ENCODE measurements around the gene ENDOV.

Gene ENDOV

DNA sequence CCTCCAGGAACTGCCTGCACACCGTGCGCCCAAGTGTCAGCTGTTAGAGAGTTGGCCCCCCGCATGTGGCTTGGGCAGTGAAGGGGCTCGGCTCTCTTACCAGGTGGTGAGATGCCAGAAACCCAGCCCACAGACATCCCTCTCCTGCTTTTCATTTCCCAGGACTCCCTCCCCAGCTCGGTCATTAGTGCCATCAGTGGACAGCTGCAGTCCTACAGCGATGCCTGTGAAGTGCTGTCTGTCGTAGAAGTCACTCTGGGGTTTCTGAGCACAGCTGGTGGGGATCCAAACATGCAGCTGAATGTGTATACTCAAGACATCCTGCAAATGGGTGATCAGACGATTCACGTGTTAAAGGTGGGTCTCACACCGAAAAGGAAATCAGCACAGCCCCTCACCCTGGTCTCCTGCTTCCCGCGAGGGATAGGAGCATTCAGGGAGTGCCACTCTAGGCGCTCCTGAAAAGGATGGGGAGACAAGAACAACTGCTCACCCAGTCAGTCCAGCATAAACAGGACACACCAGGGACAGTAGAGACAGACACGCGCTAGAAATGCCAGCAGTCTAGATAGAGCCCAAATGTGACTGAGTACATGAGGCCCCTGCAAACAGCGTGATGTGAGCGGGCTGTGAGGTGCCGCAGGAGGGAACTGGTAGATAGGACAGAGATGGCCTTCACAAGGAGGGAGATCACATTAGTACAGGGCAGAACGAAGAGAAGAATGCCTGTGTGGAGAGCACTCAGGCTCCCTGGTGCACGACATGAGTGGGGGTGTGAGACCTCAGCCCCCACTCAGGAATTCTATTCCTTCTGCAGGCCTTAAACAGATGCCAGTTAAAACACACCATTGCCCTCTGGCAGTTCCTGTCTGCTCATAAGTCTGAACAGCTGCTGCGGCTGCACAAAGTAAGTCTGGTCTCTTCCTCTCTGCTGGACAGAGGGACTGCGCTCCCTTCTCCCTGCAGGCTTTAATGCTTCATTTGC, 25.7 kb upstream of the ENDOV start:
- H3K9ac ChIP-seq (ENCODE audit: insufficient read length) = peak overlapping the region; percentile 15
- H3K36me3 ChIP-seq (ENCODE audit: insufficient read depth, low read length) = peaks cover 9% of the 10 kb centered on the region; the same call in 1 of the 2 replicates
- no peak for DNase-seq (ENCODE audit: low read depth, low spot score)
- 0 out of 2 replicates have a peak overlapping the region, but pooled peaks have one; percentile 50 for H3K27ac ChIP-seq
- no peaks in the 10 kb centered on the region for H3K9me3 ChIP-seq (ENCODE audit: low read depth, low read length)
- TF ChIP-seq FOXP2 (optimal IDR thresholded peaks at IDR 0.05; ENCODE audit: control extremely low read depth, extremely low read length, insufficient read depth) = no peak
- TF ChIP-seq EZH2 (IDR thresholded peaks at IDR 0.05) = no peak
- TF ChIP-seq POLR2AphosphoS5 (IDR thresholded peaks at IDR 0.05; ENCODE audit: borderline replicate concordance, low read depth, low read length) = no peak
- no peak overlapping the region for H3K4me3 ChIP-seq

DNA sequence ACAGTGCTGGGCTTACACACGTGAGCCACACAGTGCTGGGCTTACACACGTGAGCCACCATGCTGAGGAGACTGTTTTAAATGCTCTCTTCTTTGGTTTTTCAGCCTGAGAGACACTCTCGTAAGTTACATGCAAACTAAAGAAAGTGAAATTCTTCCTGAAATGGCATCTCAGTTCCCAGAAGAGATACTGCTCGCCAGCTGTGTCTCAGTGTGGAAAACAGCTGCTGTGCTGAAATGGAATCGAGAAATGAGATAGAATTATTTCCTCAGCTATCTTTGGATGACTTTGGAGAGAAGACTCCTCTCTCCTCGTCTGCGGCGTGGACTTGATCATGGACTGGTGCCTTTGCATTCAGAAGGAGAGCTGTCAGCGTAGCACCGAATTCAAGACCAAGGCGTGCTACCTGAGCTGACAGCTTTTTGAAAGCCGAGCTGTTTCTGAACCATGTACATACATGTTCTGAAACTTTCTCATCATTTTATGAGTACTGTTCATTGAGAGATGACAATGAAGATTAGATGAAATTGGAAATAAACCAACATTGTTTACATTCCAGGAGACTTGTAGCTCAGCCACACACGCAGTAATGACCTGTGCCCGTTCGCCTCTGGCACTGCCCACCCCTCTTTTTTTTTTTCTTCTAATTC, 21.6 kb upstream of the ENDOV start:
- no peak overlapping the region for H3K27ac ChIP-seq
- no peak overlapping the region for H3K4me3 ChIP-seq
- DNase-seq (ENCODE audit: low read depth, low spot score) = no peak
- H3K9ac ChIP-seq (ENCODE audit: insufficient read length) = no peak overlapping the region
- TF ChIP-seq FOXP2 (optimal IDR thresholded peaks at IDR 0.05; ENCODE audit: control extremely low read depth, extremely low read length, insufficient read depth) (no peak), POLR2AphosphoS5 (IDR thresholded peaks at IDR 0.05; ENCODE audit: borderline replicate concordance, low read depth, low read length) (no peak), EZH2 (IDR thresholded peaks at IDR 0.05) (no peak)
- H3K9me3 ChIP-seq (ENCODE audit: low read depth, low read length) = no peaks in the 10 kb centered on the region
- peaks cover 9% of the 10 kb centered on the region; the same call in 1 of the 2 replicates for H3K36me3 ChIP-seq (ENCODE audit: insufficient read depth, low read length)

DNA sequence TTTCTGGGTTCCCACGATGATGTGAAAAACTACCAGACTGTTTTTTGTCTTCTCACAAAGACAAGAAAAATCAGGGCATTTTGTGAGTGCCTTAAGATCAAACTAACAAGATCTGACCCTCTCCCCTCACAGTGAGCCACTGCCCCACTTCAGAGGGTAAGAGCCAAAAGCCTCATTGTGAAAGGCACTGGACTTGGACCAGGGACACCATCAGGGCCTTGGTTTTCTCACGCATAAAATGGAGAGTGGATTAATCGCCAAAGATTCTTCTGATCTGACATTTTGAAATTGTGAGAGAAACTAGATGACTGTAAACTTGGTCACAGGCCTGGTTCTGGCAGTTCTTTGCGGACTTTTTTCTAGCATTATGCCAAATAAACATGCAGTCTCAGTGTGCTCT, 21.0 kb upstream of the ENDOV start:
- H3K9me3 ChIP-seq (ENCODE audit: low read depth, low read length) = no peaks in the 10 kb centered on the region
- H3K4me3 ChIP-seq = no peak overlapping the region
- H3K9ac ChIP-seq (ENCODE audit: insufficient read length) = no peak overlapping the region
- peaks cover 6% of the 10 kb centered on the region; the same call in 1 of the 2 replicates for H3K36me3 ChIP-seq (ENCODE audit: insufficient read depth, low read length)
- no peak overlapping the region for H3K27ac ChIP-seq
- no peak for DNase-seq (ENCODE audit: low read depth, low spot score)
- no peak for TF ChIP-seq EZH2 (IDR thresholded peaks at IDR 0.05)

DNA sequence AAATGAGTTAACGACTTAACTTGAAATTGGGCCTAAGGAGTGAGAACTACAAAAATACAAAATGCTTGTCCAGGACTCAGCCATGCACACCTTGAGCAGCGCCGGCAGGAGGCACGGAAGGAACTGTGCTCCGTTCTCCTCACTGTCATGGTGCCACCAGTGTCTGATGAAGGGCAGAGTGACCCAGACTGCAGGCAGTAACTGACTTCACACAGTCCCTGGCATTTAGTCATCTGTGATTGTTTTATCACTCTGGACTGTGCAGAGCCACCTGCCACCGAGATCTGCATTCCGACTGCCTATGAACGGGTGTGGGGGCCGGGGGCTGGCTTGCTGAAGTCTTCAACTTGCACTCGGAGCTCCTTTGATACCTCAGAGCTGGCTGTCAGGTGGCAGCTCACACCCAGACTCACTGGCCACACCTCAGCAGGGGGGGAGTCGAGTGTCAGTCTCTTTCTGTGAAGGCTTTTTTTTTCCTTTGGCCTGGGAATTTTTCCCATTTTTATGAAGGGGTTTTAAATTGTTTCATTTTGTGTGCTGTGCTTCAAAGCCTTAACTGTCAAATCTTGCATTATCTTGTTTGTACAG, 20.2 kb upstream of the ENDOV start:
- H3K27ac ChIP-seq = no peak overlapping the region
- no peak overlapping the region for H3K4me3 ChIP-seq
- no peak overlapping the region for H3K9ac ChIP-seq (ENCODE audit: insufficient read length)
- H3K36me3 ChIP-seq (ENCODE audit: insufficient read depth, low read length) = peaks cover under 1% of the 10 kb centered on the region; the same call in 1 of the 2 replicates
- no peak for DNase-seq (ENCODE audit: low read depth, low spot score)
- TF ChIP-seq POLR2AphosphoS5 (IDR thresholded peaks at IDR 0.05; ENCODE audit: borderline replicate concordance, low read depth, low read length) (no peak), FOXP2 (optimal IDR thresholded peaks at IDR 0.05; ENCODE audit: control extremely low read depth, extremely low read length, insufficient read depth) (no peak), EZH2 (IDR thresholded peaks at IDR 0.05) (no peak)
- H3K9me3 ChIP-seq (ENCODE audit: low read depth, low read length) = no peaks in the 10 kb centered on the region

DNA sequence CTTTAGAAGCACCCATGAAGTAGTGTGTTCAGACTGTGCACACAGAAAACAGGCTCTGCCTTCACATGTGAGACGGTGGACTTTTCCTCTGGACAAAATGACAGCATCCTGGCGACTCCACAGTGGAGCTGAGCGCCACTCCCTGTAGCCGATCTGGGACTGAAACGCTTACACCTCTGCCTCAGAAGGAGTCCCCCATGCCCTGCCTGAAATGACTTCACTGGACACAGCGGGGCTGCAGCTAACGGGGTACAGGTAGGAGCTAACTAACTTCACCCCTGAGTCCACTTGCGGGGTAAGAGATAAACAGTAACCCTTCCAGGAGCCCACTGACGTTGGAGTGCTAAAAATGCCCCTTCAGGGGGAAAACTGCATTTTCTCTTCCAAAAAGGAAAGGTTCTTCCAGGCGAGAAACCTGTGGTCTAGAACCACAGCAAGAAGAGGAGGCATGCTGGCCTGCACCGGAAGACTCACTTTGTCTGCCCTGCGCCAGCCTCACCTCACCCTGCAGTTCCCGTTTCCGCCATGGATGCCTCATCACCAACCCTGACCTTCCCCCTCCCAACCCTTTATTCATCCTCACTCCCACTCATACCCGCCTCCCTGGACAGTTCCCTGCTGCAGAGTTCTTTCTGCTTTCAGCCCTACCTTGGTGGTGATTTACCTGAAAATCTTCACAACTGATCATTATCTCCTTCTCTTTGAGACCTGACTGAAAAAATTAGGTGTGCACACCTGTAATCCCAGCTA, 19.4 kb upstream of the ENDOV start:
- no peak overlapping the region for H3K27ac ChIP-seq
- H3K36me3 ChIP-seq (ENCODE audit: insufficient read depth, low read length) = no peaks in the 10 kb centered on the region
- DNase-seq (ENCODE audit: low read depth, low spot score) = no peak

DNA sequence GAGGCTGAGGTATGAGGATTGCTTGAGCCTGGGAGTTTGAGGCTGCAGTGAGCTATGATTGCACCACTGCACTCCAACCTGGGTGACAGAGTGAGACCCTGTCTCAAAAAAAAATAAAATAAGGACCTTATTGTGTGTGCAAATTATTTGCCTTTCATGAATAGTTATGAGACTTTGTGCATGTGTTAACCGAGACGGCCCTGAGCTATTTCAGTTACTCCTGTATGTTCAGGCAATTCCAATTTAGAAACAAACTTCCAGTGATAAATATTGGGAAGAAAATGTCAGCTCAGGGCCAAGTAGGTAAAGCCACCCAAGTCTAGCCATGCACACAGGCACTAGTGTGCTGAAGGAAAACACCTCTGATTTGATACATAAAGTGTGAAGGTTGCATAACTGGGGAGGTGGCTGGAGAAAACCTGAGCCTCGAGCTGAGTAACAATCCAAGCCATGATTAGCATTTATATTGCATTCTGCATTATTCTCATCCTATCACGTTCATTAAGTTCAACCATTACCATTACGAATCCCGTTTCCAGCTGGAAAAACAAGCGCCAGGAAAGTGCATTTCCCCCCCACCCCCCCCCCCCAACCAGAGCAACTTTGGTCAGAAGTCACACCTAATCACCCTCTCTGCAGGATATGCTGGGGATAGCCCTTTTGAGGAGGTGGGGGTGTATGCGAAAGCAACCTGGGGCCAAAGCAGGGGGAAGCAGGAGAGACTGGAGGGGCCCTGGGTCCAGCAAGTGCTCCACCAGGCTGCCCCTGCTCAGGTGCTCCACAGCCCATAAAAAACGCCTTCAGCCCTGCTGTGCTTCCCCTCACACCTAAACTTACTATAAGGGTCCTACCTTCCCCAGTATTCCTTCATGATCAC, 18.6 kb upstream of the ENDOV start:
- DNase-seq (ENCODE audit: low read depth, low spot score) = no peak
- Histone ChIP-seq H3K4me3 (no peak overlapping the region), H3K9ac (ENCODE audit: insufficient read length) (no peak overlapping the region), H3K9me3 (ENCODE audit: low read depth, low read length) (no peaks in the 10 kb centered on the region), H3K36me3 (ENCODE audit: insufficient read depth, low read length) (no peaks in the 10 kb centered on the region), H3K27ac (no peak overlapping the region)
- TF ChIP-seq POLR2AphosphoS5 (IDR thresholded peaks at IDR 0.05; ENCODE audit: borderline replicate concordance, low read depth, low read length) = no peak
- no peak for TF ChIP-seq EZH2 (IDR thresholded peaks at IDR 0.05)
- no peak for TF ChIP-seq FOXP2 (optimal IDR thresholded peaks at IDR 0.05; ENCODE audit: control extremely low read depth, extremely low read length, insufficient read depth)

More for the DNA sequence above, 19.4 kb upstream of the ENDOV start:
- Histone ChIP-seq H3K9ac (ENCODE audit: insufficient read length) (no peak overlapping the region), H3K9me3 (ENCODE audit: low read depth, low read length) (no peaks in the 10 kb centered on the region), H3K4me3 (no peak overlapping the region)
- TF ChIP-seq EZH2 (IDR thresholded peaks at IDR 0.05) (no peak), FOXP2 (optimal IDR thresholded peaks at IDR 0.05; ENCODE audit: control extremely low read depth, extremely low read length, insufficient read depth) (no peak), POLR2AphosphoS5 (IDR thresholded peaks at IDR 0.05; ENCODE audit: borderline replicate concordance, low read depth, low read length) (no peak)

DNA sequence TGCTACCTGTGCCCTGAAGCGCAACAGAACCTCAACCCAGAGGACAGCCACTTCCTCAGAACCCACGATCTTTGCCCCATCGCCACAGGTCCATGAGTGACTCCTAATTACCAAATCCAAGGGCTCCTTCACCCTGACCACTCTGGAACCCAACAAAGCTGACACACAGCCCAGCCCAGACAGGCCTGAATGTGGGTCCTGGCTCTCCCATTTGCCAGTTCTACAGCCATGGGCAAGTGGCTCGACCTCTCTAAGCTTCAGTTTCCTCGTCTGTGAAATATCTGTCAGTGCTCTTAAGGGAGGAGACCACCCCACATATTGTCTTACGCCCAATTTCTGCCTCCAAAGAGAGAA, 18.0 kb upstream of the ENDOV start:
- no peaks in the 10 kb centered on the region for H3K9me3 ChIP-seq (ENCODE audit: low read depth, low read length)
- H3K36me3 ChIP-seq (ENCODE audit: insufficient read depth, low read length) = no peaks in the 10 kb centered on the region
- H3K27ac ChIP-seq = no peak overlapping the region
- no peak for TF ChIP-seq POLR2AphosphoS5 (IDR thresholded peaks at IDR 0.05; ENCODE audit: borderline replicate concordance, low read depth, low read length)
- no peak for TF ChIP-seq EZH2 (IDR thresholded peaks at IDR 0.05)
- TF ChIP-seq FOXP2 (optimal IDR thresholded peaks at IDR 0.05; ENCODE audit: control extremely low read depth, extremely low read length, insufficient read depth) = no peak
- H3K9ac ChIP-seq (ENCODE audit: insufficient read length) = no peak overlapping the region
- H3K4me3 ChIP-seq = no peak overlapping the region
- DNase-seq (ENCODE audit: low read depth, low spot score) = no peak

Data from SK-N-MC (cell line).